Caco-2 (cell line): ENCODE data around the gene NLGN2. TPM values are rescaled to one million over a fixed set of nuclear protein-coding genes. Genes with fewer than 3 reads are reported as not detected.

Experiments
- BruUV-seq: library from RNA; stranded (reverse); fragments of 400-500 nt; replicated peaks from 2 replicates; lab custom pipeline; 2021; lab: Mats Ljungman, UMichigan
- CTCF ChIA-PET: fragments of 300-600 bp; sonication (Branson Sonifier 250); formaldehyde crosslinking; loops from one replicate; lab custom pipeline; 2022; ENCODE audit warnings: antibody characterized with exemption; lab: Charles Lee
- POLR2A ChIA-PET: fragments of 300-600 bp; sonication (Branson Sonifier 250); formaldehyde crosslinking; loops from one replicate; lab custom pipeline; 2022; ENCODE audit warnings: antibody characterized with exemption; lab: Charles Lee
- DNase-seq, 2 experiments: peaks; one replicate each; pipeline versions ENCODE4 v3.0.0 to v3.0.0-alpha.2; 2020 to 2022
- H3K27me3 ChIP-seq: replicated peaks from 2 replicates; pipeline ENCODE4 v1.6.0; 2011; ENCODE audit warnings: low read length; ENCODE audit not compliant: control insufficient read depth, insufficient read depth
- H3K36me3 ChIP-seq: 2 replicates; pipeline ENCODE4 v1.5.1; 2011; ENCODE audit warnings: low read length; ENCODE audit not compliant: control insufficient read depth, insufficient read depth
- H3K4me1 ChIP-seq: fragments of 250-450 bp; sonication (Bioruptor Pico); 2 replicates; pipeline ENCODE4 v1.5.1; 2020; ENCODE audit warnings: mild to moderate bottlenecking
- H3K4me3 ChIP-seq: 2 replicates; pipeline ENCODE4 v1.5.1; 2011; ENCODE audit warnings: low read depth, mild to moderate bottlenecking, control low read depth, low read length
- H3K9me3 ChIP-seq: fragments of 250-450 bp; sonication (Bioruptor Pico); 2 replicates; pipeline ENCODE4 v1.5.1; 2020; ENCODE audit warnings: mild to moderate bottlenecking, moderate library complexity
- H3K27ac Mint-ChIP-seq: one replicate; pipeline ENCODE4 v1.8.0; 2022; ENCODE audit warnings: mixed read lengths; ENCODE audit not compliant: unreplicated experiment
- H3K27me3 Mint-ChIP-seq: one replicate; pipeline ENCODE4 v1.8.0; 2022; ENCODE audit warnings: mixed read lengths; ENCODE audit not compliant: insufficient read depth, unreplicated experiment
- H3K36me3 Mint-ChIP-seq: one replicate; pipeline ENCODE4 v1.8.0; 2022; ENCODE audit warnings: mild to moderate bottlenecking, mixed read lengths; ENCODE audit not compliant: insufficient read depth, unreplicated experiment
- H3K4me1 Mint-ChIP-seq: one replicate; pipeline ENCODE4 v1.8.0; 2022; ENCODE audit warnings: low read depth, mixed read lengths; ENCODE audit not compliant: unreplicated experiment
- H3K4me3 Mint-ChIP-seq: one replicate; pipeline ENCODE4 v1.8.0; 2022; ENCODE audit warnings: mild to moderate bottlenecking, moderate library complexity, mixed read lengths; ENCODE audit not compliant: unreplicated experiment
- H3K9me3 Mint-ChIP-seq: one replicate; pipeline ENCODE4 v1.8.0; 2022; ENCODE audit warnings: mixed read lengths; ENCODE audit not compliant: unreplicated experiment
- CTCF ChIP-seq, 2 experiments: fragments of 200-600 bp in 1 of 2; IDR thresholded peaks; 1 replicate in 1 of 2; 2 replicates in 1 of 2; pipeline versions ENCODE4 v1.5.1 to v1.8.0; 2011 to 2022; ENCODE audit warnings: antibody characterized with exemption in 1 of 2, control low read depth in 1 of 2, inconsistent platforms in 1 of 2, low read depth in 1 of 2, low read length in 1 of 2, mild to moderate bottlenecking in 1 of 2, moderate library complexity in 1 of 2; ENCODE audit not compliant: insufficient read depth in 1 of 2, severe bottlenecking in 1 of 2, unreplicated experiment in 1 of 2
- intact Hi-C: fragments of 100-400 bp; cut with micrococcal nuclease; formaldehyde crosslinking; loops from one replicate; pipeline ENCODE4 v1.10.0; 2022; ENCODE audit not compliant: unreplicated experiment
- total RNA-seq: library from RNA; stranded (reverse); gene quantifications from 2 replicates; pipeline ENCODE4 v1.2.3, GENCODE V29; 2022

Gene NLGN2
- total RNA-seq, 1 experiment from 2014 or later: 12.6 TPM

GRCh38 chr17:7428557-7428956, 20.9 kb downstream of the NLGN2 start, which contains the start of gene SPEM3:
Gene SPEM3 (plus strand): TSS chr17:7428857. CDS start chr17:7428903, 46 bp downstream.
- H3K27me3 ChIP-seq: no peaks in the 10 kb centered on the region
- no TSS peak for BruUV-seq
- CTCF ChIA-PET: no interaction called here
- H3K36me3 ChIP-seq: no peaks in the 10 kb centered on the region
- H3K27me3 Mint-ChIP-seq: no peaks in the 10 kb centered on the region
- no peak for TF ChIP-seq CTCF (IDR thresholded peaks at IDR 0.05; ENCODE audit: insufficient read depth in 1 of 2, low read depth in 1 of 2, low read length in 1 of 2, severe bottlenecking in 1 of 2, unreplicated experiment in 1 of 2)
- H3K4me1 ChIP-seq: no peaks in the 10 kb centered on the region
- intact Hi-C loops: no loop called here
- H3K4me1 Mint-ChIP-seq: no peaks in the 10 kb centered on the region
- H3K4me3 ChIP-seq: no peak within 1 kb of the TSS
- no peaks in the 10 kb centered on the region for H3K9me3 Mint-ChIP-seq
- DNase-seq: no peak
- no peak within 1 kb of the TSS for H3K27ac Mint-ChIP-seq
- no peaks in the 10 kb centered on the region for H3K36me3 Mint-ChIP-seq
- POLR2A ChIA-PET: no interaction called here
- H3K4me3 Mint-ChIP-seq: no peak within 1 kb of the TSS
- H3K9me3 ChIP-seq: no peaks in the 10 kb centered on the region

- no peaks in the 10 kb centered on the region for H3K36me3 ChIP-seq
- no peak for DNase-seq
- ChIA-PET CTCF (interaction anchor here (0.6 kb wide), 1 partner anchor 244 kb away, joined by 3 read pairs; no protein-coding TSS in a partner anchor), POLR2A (no interaction called here)
- H3K9me3 ChIP-seq: no peaks in the 10 kb centered on the region
- TF ChIP-seq CTCF (IDR thresholded peaks at IDR 0.05; ENCODE audit: insufficient read depth in 1 of 2, low read depth in 1 of 2, low read length in 1 of 2, severe bottlenecking in 1 of 2, unreplicated experiment in 1 of 2): no peak
- Mint-ChIP-seq H3K27me3 (no peaks in the 10 kb centered on the region), H3K9me3 (no peaks in the 10 kb centered on the region), H3K4me1 (no peaks in the 10 kb centered on the region), H3K36me3 (peaks cover under 1% of the 10 kb centered on the region), H3K4me3 (no peak overlapping the region), H3K27ac (no peak overlapping the region)
- no TSS peak for BruUV-seq
- H3K4me3 ChIP-seq: no peak overlapping the region
- intact Hi-C loops: no loop called here
- no peaks in the 10 kb centered on the region for H3K27me3 ChIP-seq
- no peaks in the 10 kb centered on the region for H3K4me1 ChIP-seq
These were observed 22.1 kb downstream of the NLGN2 start for GRCh38 chr17:7429722-7430121.

DNA sequence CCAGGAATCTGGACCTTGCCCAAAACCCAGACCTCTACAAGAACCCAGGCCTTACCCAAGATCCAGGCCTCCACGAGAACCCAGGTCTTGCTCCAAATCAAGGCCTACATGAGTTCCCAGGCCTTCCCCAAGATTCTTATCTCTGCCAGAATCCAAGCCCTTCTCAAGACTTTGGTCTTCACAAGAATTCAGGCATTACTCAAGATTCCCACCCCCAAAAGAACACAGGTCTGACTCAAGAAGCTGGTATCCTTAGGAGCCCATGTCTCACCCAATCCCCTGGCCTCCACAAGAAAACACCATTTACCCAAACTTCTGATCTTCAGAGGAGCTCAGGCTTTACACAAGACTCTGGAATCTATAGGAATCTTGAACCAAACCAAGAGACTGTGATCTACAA, 23.6 kb downstream of the NLGN2 start:
- CTCF ChIA-PET: interaction anchor here (0.6 kb wide), 1 partner anchor 219 kb away, joined by 3 read pairs; the partner anchor contains the start of gene ATP1B2
- Mint-ChIP-seq H3K36me3 (peaks cover 14% of the 10 kb centered on the region), H3K4me1 (no peaks in the 10 kb centered on the region), H3K4me3 (no peak overlapping the region), H3K27me3 (no peaks in the 10 kb centered on the region), H3K27ac (no peak overlapping the region), H3K9me3 (no peaks in the 10 kb centered on the region)
- H3K4me3 ChIP-seq: no peak overlapping the region
- intact Hi-C loops: no loop called here
- POLR2A ChIA-PET: no interaction called here
- no peak for DNase-seq
- no peak for TF ChIP-seq CTCF (IDR thresholded peaks at IDR 0.05; ENCODE audit: insufficient read depth in 1 of 2, low read depth in 1 of 2, low read length in 1 of 2, severe bottlenecking in 1 of 2, unreplicated experiment in 1 of 2)
- no TSS peak for BruUV-seq
- H3K27me3 ChIP-seq: no peaks in the 10 kb centered on the region
- H3K36me3 ChIP-seq: no peaks in the 10 kb centered on the region
- no peaks in the 10 kb centered on the region for H3K4me1 ChIP-seq
- no peaks in the 10 kb centered on the region for H3K9me3 ChIP-seq
